Epithelial cell of prostate (primary cell): ENCODE data around the gene ELMO1.

Experiments
- DNase-seq: peaks from one replicate; pipeline ENCODE4 v3.0.0-alpha.2; 2011; ENCODE audit warnings: low read depth, low spot score
- H3K27ac ChIP-seq: fragments of 450-650 bp; 2 replicates; pipeline ENCODE4 v1.5.1; 2017; ENCODE audit warnings: mild to moderate bottlenecking

ELMO1 gene

GRCh38 chr7:36887969-36888368, 560.7 kb downstream of the ELMO1 start:
- no peak overlapping the region for H3K27ac ChIP-seq
- no peak for DNase-seq

- DNase-seq: no peak
Measured at GRCh38 chr7:36887233-36887632, 561.4 kb downstream of the ELMO1 start.

GRCh38 chr7:36884910-36885309, 563.8 kb downstream of the ELMO1 start:
- no peak overlapping the region for H3K27ac ChIP-seq
- no peak for DNase-seq

More at GRCh38 chr7:36887233-36887632, 561.4 kb downstream of the ELMO1 start:
- H3K27ac ChIP-seq: no peak overlapping the region

GRCh38 chr7:36884351-36884750, 564.3 kb downstream of the ELMO1 start:
- no peak for DNase-seq
- no peak overlapping the region for H3K27ac ChIP-seq

GRCh38 chr7:36881233-36881874, 567.3 kb downstream of the ELMO1 start:
- no peak overlapping the region for H3K27ac ChIP-seq
- peak; percentile 14 for DNase-seq

- no peak for DNase-seq
- no peak overlapping the region for H3K27ac ChIP-seq
Measured at GRCh38 chr7:36880108-36880507, 568.6 kb downstream of the ELMO1 start.

GRCh38 chr7:36879021-36879420, 569.6 kb downstream of the ELMO1 start:
- no peak for DNase-seq
- H3K27ac ChIP-seq: no peak overlapping the region

GRCh38 chr7:36878288-36878687, 570.4 kb downstream of the ELMO1 start:
- no peak overlapping the region for H3K27ac ChIP-seq
- no peak for DNase-seq

GRCh38 chr7:36875794-36876193, 572.9 kb downstream of the ELMO1 start:
- H3K27ac ChIP-seq: no peak overlapping the region
- DNase-seq: no peak

- DNase-seq: no peak
- H3K27ac ChIP-seq: no peak overlapping the region
Measured at GRCh38 chr7:36874041-36874440, 574.6 kb downstream of the ELMO1 start.

GRCh38 chr7:36871863-36872262, 576.8 kb downstream of the ELMO1 start:
- H3K27ac ChIP-seq: no peak overlapping the region
- no peak for DNase-seq

- H3K27ac ChIP-seq: no peak overlapping the region
- no peak for DNase-seq
Measured at GRCh38 chr7:36871355-36871738, 577.3 kb downstream of the ELMO1 start.

- no peak for DNase-seq
- H3K27ac ChIP-seq: no peak overlapping the region
Measured at GRCh38 chr7:36870625-36871354, 577.9 kb downstream of the ELMO1 start.

- no peak overlapping the region for H3K27ac ChIP-seq
- DNase-seq: no peak
Measured at GRCh38 chr7:36868727-36869411, 579.8 kb downstream of the ELMO1 start.

- H3K27ac ChIP-seq: no peak overlapping the region
- DNase-seq: no peak
Measured at GRCh38 chr7:36865019-36865418, 583.6 kb downstream of the ELMO1 start.

- DNase-seq: no peak
- no peak overlapping the region for H3K27ac ChIP-seq
Measured at GRCh38 chr7:36863901-36864701, 584.6 kb downstream of the ELMO1 start.

GRCh38 chr7:36862771-36863261, 585.8 kb downstream of the ELMO1 start:
- DNase-seq: no peak
- H3K27ac ChIP-seq: no peak overlapping the region

GRCh38 chr7:36861656-36862055, 587.0 kb downstream of the ELMO1 start:
- no peak overlapping the region for H3K27ac ChIP-seq
- no peak for DNase-seq

- no peak overlapping the region for H3K27ac ChIP-seq
- DNase-seq: no peak
Measured at GRCh38 chr7:36860681-36861080, 588.0 kb downstream of the ELMO1 start.

GRCh38 chr7:36855330-36855729, 593.3 kb downstream of the ELMO1 start:
- peak overlapping the region; percentile 13 for H3K27ac ChIP-seq
- peak; percentile 52 for DNase-seq
